ENCODE data around the gene CLASRP.
A peak's percentile ranks its signal among the peaks of the same experiment; 100 is the strongest.

Gene CLASRP

GRCh38 chr19:45020071-45020470 is 18.8 kb upstream of the CLASRP start:
- no peak for DNase-seq

- DNase-seq: no peak
These were observed 16.9 kb upstream of the CLASRP start for GRCh38 chr19:45021971-45022370.

- DNase-seq: no peak
These were observed 15.8 kb upstream of the CLASRP start for GRCh38 chr19:45023048-45023447.

GRCh38 chr19:45025264-45025663 is 13.6 kb upstream of the CLASRP start:
- DNase-seq: no peak

GRCh38 chr19:45027371-45027770 is 11.5 kb upstream of the CLASRP start:
- DNase-seq: no peak

GRCh38 chr19:45030825-45031224 is 8.0 kb upstream of the CLASRP start:
- no peak for DNase-seq

- no peak for DNase-seq
These were observed 6.4 kb upstream of the CLASRP start for GRCh38 chr19:45032421-45032820.

GRCh38 chr19:45035755-45036154 is 3.1 kb upstream of the CLASRP start:
- DNase-seq: no peak

GRCh38 chr19:45037393-45038169 is 1.3 kb upstream of the CLASRP start:
- no peak for DNase-seq

- DNase-seq: no peak
These were observed 1.4 kb downstream of the CLASRP start for GRCh38 chr19:45040059-45040771.

- DNase-seq: no peak
These were observed 2.3 kb downstream of the CLASRP start for GRCh38 chr19:45041125-45041524.

- DNase-seq: peak in 57 of 58 donors; percentile 2 to 95 (median 75)
These were observed 7.0 kb downstream of the CLASRP start for GRCh38 chr19:45045671-45046353.

- DNase-seq: peak in 1 of 58 donors; percentile 47
These were observed 7.5 kb downstream of the CLASRP start for GRCh38 chr19:45046355-45046754.

- no peak for DNase-seq
These were observed 8.4 kb downstream of the CLASRP start for GRCh38 chr19:45047188-45047797.

GRCh38 chr19:45049073-45049736 is 10.4 kb downstream of the CLASRP start:
- peak in 41 of 58 donors; percentile 3 to 71 (median 24) for DNase-seq

GRCh38 chr19:45050036-45050435 is 11.2 kb downstream of the CLASRP start:
- no peak for DNase-seq

- peak in 1 of 58 donors; percentile 0 for DNase-seq
These were observed 13.2 kb downstream of the CLASRP start for GRCh38 chr19:45051929-45052579.

- DNase-seq: no peak
These were observed 18.0 kb downstream of the CLASRP start for GRCh38 chr19:45056831-45057230.

- DNase-seq: no peak
These were observed 18.6 kb downstream of the CLASRP start for GRCh38 chr19:45057444-45057843.

- DNase-seq: no peak
These were observed 19.8 kb downstream of the CLASRP start for GRCh38 chr19:45058622-45059159.
